ENCODE measurements around the gene SNX6. TPM values are rescaled to one million over a fixed set of nuclear protein-coding genes. Genes with fewer than 3 reads are reported as not detected.
"Not testable (repeated sequence)": the region's sequence is repeated elsewhere in the genome, so short reads cannot be mapped to it uniquely, and the experiment has no call there.

Gene SNX6
- total and polyA plus RNA-seq, 10 of the 15 experiments (the other 5 are each of a cell fraction or from before 2014, with no cell fraction given) = 34.4 to 107 (median 71.7) TPM

GRCh38 chr14:34650786-34651584, 21.0 kb upstream of the SNX6 start:
- Histone ChIP-seq H3K79me2 (ENCODE audit: control insufficient read depth, insufficient read depth, low read length) (no peaks in the 10 kb centered on the region), H3K27me3 (replicated peaks in 1 of 2; ENCODE audit: control insufficient read depth in 2 of 2, insufficient read depth in 2 of 2, low read length in 1 of 2) (no peaks in the 10 kb centered on the region), H2AFZ (ENCODE audit: control insufficient read depth, low read depth, low read length) (no peak overlapping the region), H3K9ac (ENCODE audit: control insufficient read depth, insufficient read depth, low read length) (no peak overlapping the region), H3K4me3 (no peak overlapping the region), H3K27ac (ENCODE audit: control insufficient read depth, insufficient read depth) (no peak overlapping the region), H4K20me1 (ENCODE audit: control insufficient read depth, insufficient read depth) (no peaks in the 10 kb centered on the region), H3K4me2 (ENCODE audit: control insufficient read depth, insufficient read depth) (no peak overlapping the region), H3K9me3 (replicated peaks; ENCODE audit: control insufficient read depth, insufficient read depth, low read length) (no peaks in the 10 kb centered on the region), H3K36me3 (ENCODE audit: control insufficient read depth in 2 of 2, insufficient read depth in 2 of 2, low read length in 1 of 2) (no peaks in the 10 kb centered on the region), H3K4me1 (ENCODE audit: control insufficient read depth, insufficient read depth, low read length) (no peaks in the 10 kb centered on the region)
- FAIRE-seq (no peak), DNase-seq (ENCODE audit: low read depth, low spot score) (no peak), ATAC-seq (no peak)
- no TSS peak for BruUV-seq (replicated peaks)
- TF ChIP-seq SIX5 (IDR thresholded peaks at IDR 0.05; ENCODE audit: low read depth, low read length, severe bottlenecking) (no peak), MEF2A (IDR thresholded peaks at IDR 0.05; ENCODE audit: insufficient read depth, low read depth, low read length) (no peak), NR2C1 (IDR thresholded peaks at IDR 0.05) (no peak)
- 67% methylated on average over 4 of the region's 4 CpGs for WGBS (ENCODE audit: insufficient coverage, insufficient replicate concordance, low lambda C conversion rate, missing lambda C conversion rate)
- ChIA-PET CTCF (no interaction called here), SMC1A (ENCODE audit: uncharacterized antibody, unreplicated experiment) (no interaction called here), RAD21 (ENCODE audit: unreplicated experiment) (no interaction called here), POLR2A (no interaction called here)
- in situ Hi-C loops (cut with MboI) = no loop called here
- intact Hi-C loops (cut with micrococcal nuclease; ENCODE audit: unreplicated experiment) = no loop called here

- H3K36me3 ChIP-seq (ENCODE audit: control insufficient read depth in 2 of 2, insufficient read depth in 2 of 2, low read length in 1 of 2); POLR2A ChIA-PET; CTCF ChIA-PET; in situ Hi-C loops (cut with MboI); H3K79me2 ChIP-seq (ENCODE audit: control insufficient read depth, insufficient read depth, low read length); RAD21 ChIA-PET (ENCODE audit: unreplicated experiment); H3K27me3 ChIP-seq (replicated peaks in 1 of 2; ENCODE audit: control insufficient read depth in 2 of 2, insufficient read depth in 2 of 2, low read length in 1 of 2); H3K4me1 ChIP-seq (ENCODE audit: control insufficient read depth, insufficient read depth, low read length); H3K9me3 ChIP-seq (replicated peaks; ENCODE audit: control insufficient read depth, insufficient read depth, low read length); intact Hi-C loops (cut with micrococcal nuclease; ENCODE audit: unreplicated experiment); H3K4me3 ChIP-seq; H4K20me1 ChIP-seq (ENCODE audit: control insufficient read depth, insufficient read depth); H3K27ac ChIP-seq (ENCODE audit: control insufficient read depth, insufficient read depth); BruUV-seq (replicated peaks); H2AFZ ChIP-seq (ENCODE audit: control insufficient read depth, low read depth, low read length); H3K9ac ChIP-seq (ENCODE audit: control insufficient read depth, insufficient read depth, low read length); H3K4me2 ChIP-seq (ENCODE audit: control insufficient read depth, insufficient read depth); DNase-seq (ENCODE audit: low read depth, low spot score); FAIRE-seq; ATAC-seq: not testable (repeated sequence)
- 19% methylated on average over 2 of the region's 2 CpGs for WGBS (ENCODE audit: insufficient coverage, insufficient replicate concordance, low lambda C conversion rate, missing lambda C conversion rate)
- SMC1A ChIA-PET (ENCODE audit: uncharacterized antibody, unreplicated experiment) = interaction anchor here (1.8 kb wide), 1 partner anchor 21 kb away, joined by 5 read pairs; no protein-coding TSS in a partner anchor
These were observed 20.1 kb upstream of the SNX6 start for GRCh38 chr14:34650006-34650405.
